Testis (tissue), 3 donors: Measurements from ENCODE around the gene ARHGEF28. TPM values are rescaled to one million over a fixed set of nuclear protein-coding genes. Genes with fewer than 3 reads are reported as not detected.
A peak's percentile ranks its signal among the peaks of the same experiment; 100 is the strongest.

Experiments used
- DNase-seq: peaks from one replicate; pipeline ENCODE4 v3.0.0-alpha.2; 2019
- H3K27ac ChIP-seq, 2 donors: fragments of 200-600 bp; sonication (generic); one replicate each; pipeline ENCODE4 v1.5.1; 2019
- H3K27me3 ChIP-seq: fragments of 200-600 bp; sonication (generic); one replicate; pipeline ENCODE4 v1.5.1; 2019
- H3K36me3 ChIP-seq: fragments of 200-600 bp; sonication (generic); one replicate; pipeline ENCODE4 v1.5.1; 2017; ENCODE audit warnings: low read depth; ENCODE audit errors: missing control alignments
- H3K4me1 ChIP-seq: fragments of 200-600 bp; sonication (generic); one replicate; pipeline ENCODE4 v1.5.1; 2019
- H3K4me3 ChIP-seq, 2 donors: fragments of 200-600 bp; sonication (generic); one replicate each; pipeline ENCODE4 v1.5.1; 2017 to 2019
- H3K9me3 ChIP-seq: fragments of 200-600 bp; sonication (generic); one replicate; pipeline ENCODE4 v1.5.1; 2017
- CTCF ChIP-seq, 3 experiments: fragments of 450-650 bp in 2 of 3; fragments of 200-600 bp in 1 of 3; sonication (generic) in 1 of 3; IDR thresholded peaks; one replicate each; pipeline ENCODE4 v1.5.1; 2016 to 2019; ENCODE audit warnings: antibody characterized with exemption in 3 of 3, mild to moderate bottlenecking in 2 of 3, moderate library complexity in 1 of 3
- POLR2A ChIP-seq: fragments of 450-650 bp; IDR thresholded peaks from one replicate; pipeline ENCODE4 v1.6.1; 2017; ENCODE audit warnings: antibody characterized with exemption, mild to moderate bottlenecking, moderate library complexity
- WGBS, 2 donors: methylation state at CpG; one replicate each; pipeline ENCODE4 v1.1.5; 2018; 5-methylcytosine and 5-hydroxymethylcytosine counted together
- intact Hi-C: fragments of 100-400 bp; cut with DNase I; formaldehyde crosslinking; loops from one replicate; pipeline ENCODE4 v1.15.1; 2023; ENCODE audit warnings: low total_unique reads
- polyA plus RNA-seq: library from polyadenylated mRNA; stranded (reverse); fragments of 350-450 nt; fragmentation: Illumina TruSeq; extraction: RNeasy Lipid Tissue Mini Kit (QIAGEN cat#74804); gene quantifications from one replicate; pipeline ENCODE4 v1.2.3, GENCODE V29; 2014; ENCODE audit warnings: low read depth, low replicate concordance; ENCODE audit not compliant: insufficient read depth
- total RNA-seq, 2 donors: library from RNA; depleted of rRNA; stranded (reverse); fragments of >200 nt; gene quantifications; one replicate each; pipeline ENCODE4 v1.2.3, GENCODE V29; 2016

ARHGEF28 gene
- total and polyA plus RNA-seq, 3 donors from 2014 or later: 3.9 to 8.7 (median 8.0) TPM

GRCh38 chr5:73726071-73726470 is 100.1 kb downstream of the ARHGEF28 start:
- H3K27me3 ChIP-seq: no peaks in the 10 kb centered on the region
- no peak for TF ChIP-seq POLR2A
- no peak for TF ChIP-seq CTCF (IDR thresholded peaks at IDR 0.05)
- peak overlapping the region in 1 of 2 donors; percentile 51 for H3K27ac ChIP-seq
- no peaks in the 10 kb centered on the region for H3K9me3 ChIP-seq
- intact Hi-C loops: no loop called here
- no peak for DNase-seq
- no peaks in the 10 kb centered on the region for H3K36me3 ChIP-seq
- peaks cover 15% of the 10 kb centered on the region for H3K4me1 ChIP-seq
- no peak overlapping the region for H3K4me3 ChIP-seq

GRCh38 chr5:73726606-73727231 is 100.7 kb downstream of the ARHGEF28 start:
- Histone ChIP-seq H3K27me3 (no peaks in the 10 kb centered on the region), H3K36me3 (no peaks in the 10 kb centered on the region), H3K4me1 (peaks cover 15% of the 10 kb centered on the region), H3K4me3 (no peak overlapping the region), H3K27ac (peak overlapping the region in 1 of 2 donors; percentile 51), H3K9me3 (no peaks in the 10 kb centered on the region)
- no peak for TF ChIP-seq POLR2A
- WGBS, 2 donors: 68 to 70% methylated on average over 5 of the region's 5 CpGs
- no peak for DNase-seq
- intact Hi-C loops: no loop called here

DNA sequence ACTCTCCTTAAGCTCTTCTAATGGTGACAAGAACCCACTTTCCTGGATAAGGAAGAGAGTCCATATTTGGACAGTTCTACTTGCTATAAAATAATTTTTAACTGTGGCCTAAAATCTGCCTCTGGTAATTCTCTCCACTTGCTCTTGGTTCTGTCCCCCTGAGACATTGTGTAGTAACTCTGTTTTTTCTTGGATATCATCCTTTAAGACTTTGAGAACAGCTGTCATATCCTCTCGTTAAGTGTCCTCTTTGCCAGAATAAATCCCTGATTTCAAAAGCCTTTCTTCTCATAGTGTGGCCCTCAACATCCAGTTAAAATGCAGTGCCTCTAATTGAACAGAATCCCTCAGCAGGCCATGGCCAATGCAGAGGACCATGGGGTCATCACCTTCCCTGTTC is 101.5 kb downstream of the ARHGEF28 start:
- H3K4me1 ChIP-seq: peaks cover 15% of the 10 kb centered on the region

DNA sequence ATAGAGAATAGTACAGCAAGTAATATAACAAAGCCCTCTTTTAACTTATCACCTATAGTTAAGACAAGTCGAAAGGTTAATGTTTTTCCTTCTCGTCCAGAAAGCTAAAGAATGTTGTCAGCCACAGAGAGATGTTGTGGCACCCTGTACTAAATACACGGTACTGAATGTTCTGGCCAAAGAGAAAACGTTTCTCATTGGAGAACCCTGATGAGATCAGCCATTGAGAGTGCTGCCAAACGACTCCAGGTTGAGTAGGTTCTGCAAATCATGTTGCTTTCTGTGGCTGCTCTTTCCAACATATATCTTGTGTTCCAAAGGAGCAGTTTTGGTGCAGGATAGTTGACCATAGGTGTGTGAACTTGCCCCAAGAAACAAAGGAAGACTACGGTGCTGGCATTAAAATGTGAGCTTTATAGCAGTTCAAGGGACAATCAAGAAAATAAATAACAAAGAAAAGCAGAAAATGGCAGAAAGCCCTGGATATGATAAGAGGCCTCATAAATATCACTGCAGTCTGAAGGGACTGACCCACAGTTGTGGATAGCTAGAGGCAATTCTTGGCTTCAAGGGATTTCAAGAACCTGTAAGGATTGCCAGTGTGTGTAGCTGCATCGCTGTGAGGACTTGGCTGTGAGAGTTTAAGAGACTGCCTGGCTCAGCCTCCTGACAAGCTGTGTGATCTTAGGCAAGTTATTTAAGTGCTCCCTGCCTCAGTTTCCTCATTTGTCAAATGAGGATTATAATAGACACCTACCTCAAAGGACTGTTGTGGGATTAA is 102.7 kb downstream of the ARHGEF28 start:
- peaks cover 15% of the 10 kb centered on the region for H3K4me1 ChIP-seq
- TF ChIP-seq CTCF (IDR thresholded peaks at IDR 0.05): no peak
- TF ChIP-seq POLR2A: no peak
- no peaks in the 10 kb centered on the region for H3K9me3 ChIP-seq
- H3K27me3 ChIP-seq: no peaks in the 10 kb centered on the region
- intact Hi-C loops: no loop called here
- peak; percentile 43 for DNase-seq
- no peaks in the 10 kb centered on the region for H3K36me3 ChIP-seq
- H3K27ac ChIP-seq: peak overlapping the region; percentile 21 to 51
- 46 to 57% methylated on average over 7 of the region's 7 CpGs for WGBS, 2 donors
- H3K4me3 ChIP-seq: no peak overlapping the region

More for the DNA sequence above, 101.5 kb downstream of the ARHGEF28 start:
- intact Hi-C loops: no loop called here
- peak overlapping the region; percentile 31 to 51 for H3K27ac ChIP-seq
- no peak for TF ChIP-seq POLR2A
- TF ChIP-seq CTCF (IDR thresholded peaks at IDR 0.05): no peak
- H3K9me3 ChIP-seq: no peaks in the 10 kb centered on the region
- H3K36me3 ChIP-seq: no peaks in the 10 kb centered on the region
- no peaks in the 10 kb centered on the region for H3K27me3 ChIP-seq
- no peak overlapping the region for H3K4me3 ChIP-seq
- no peak for DNase-seq
- WGBS, 2 donors: 68 to 71% methylated on average over 1 of the region's 1 CpG

DNA sequence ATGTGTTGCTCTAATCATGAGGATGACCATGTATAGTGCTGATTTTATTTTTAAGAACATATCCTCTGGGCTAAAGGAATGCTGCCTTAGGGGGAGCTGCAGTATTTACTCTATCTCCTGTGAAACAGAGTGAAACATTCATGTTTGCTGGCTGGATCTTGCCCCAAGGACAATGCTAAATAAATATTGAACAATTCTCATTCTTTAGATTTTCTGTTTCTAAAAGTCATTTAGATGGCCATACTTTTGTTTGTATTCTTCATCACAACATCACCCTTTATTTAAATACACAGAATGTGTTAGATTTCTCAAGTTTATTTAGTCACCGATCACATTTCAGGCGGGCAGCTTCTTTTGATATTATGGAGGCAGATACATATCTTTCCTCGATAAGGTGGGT is 103.3 kb downstream of the ARHGEF28 start:
- Histone ChIP-seq H3K27ac (peak overlapping the region in 1 of 2 donors; percentile 21), H3K36me3 (no peaks in the 10 kb centered on the region), H3K27me3 (no peaks in the 10 kb centered on the region), H3K9me3 (no peaks in the 10 kb centered on the region), H3K4me3 (no peak overlapping the region), H3K4me1 (peaks cover 15% of the 10 kb centered on the region)
- 92 to 93% methylated on average over 3 of the region's 3 CpGs for WGBS, 2 donors
- DNase-seq: no peak
- intact Hi-C loops: no loop called here
- no peak for TF ChIP-seq POLR2A
- TF ChIP-seq CTCF (IDR thresholded peaks at IDR 0.05): no peak
